OCI-LY3 (cell line): ENCODE measurements around the gene MYH7.
"Not testable (repeated sequence)": the region's sequence is repeated elsewhere in the genome, so short reads cannot be mapped to it uniquely, and the experiment has no call there.

ENCODE experiments used
- CTCF ChIP-seq: fragments of 200-600, 300-600 bp; sonication (generic); IDR thresholded peaks from 2 replicates; pipeline ENCODE4 v1.5.1; 2014; ENCODE audit warnings: antibody characterized with exemption, low read length, low read depth
- EZH2phosphoT487 ChIP-seq: fragments of 200-600 bp; shearing (Covaris generic); IDR thresholded peaks from 2 replicates; pipeline ENCODE4 v1.6.1; 2018; ENCODE audit warnings: antibody characterized with exemption, mixed run types, low read depth

- peak; percentile 35 for TF ChIP-seq CTCF
- not testable (repeated sequence) for TF ChIP-seq EZH2phosphoT487
Observed at GRCh38 chr14:23456883-23457586, 21.6 kb upstream of the MYH7 start.
